GM06990 (cell line): ENCODE measurements around the gene TRPM2.

Experiments used
- DNase-seq: peaks from one replicate; pipeline ENCODE4 v3.0.0-alpha.2; 2011; ENCODE audit not compliant: insufficient read length; ENCODE audit errors: extremely low read depth
- H3K27me3 ChIP-seq: replicated peaks from 2 replicates; pipeline ENCODE4 v1.6.0; 2011; ENCODE audit warnings: low read length; ENCODE audit not compliant: control insufficient read depth, insufficient read depth
- H3K36me3 ChIP-seq: 2 replicates; pipeline ENCODE4 v1.5.1; 2011; ENCODE audit warnings: low read length; ENCODE audit not compliant: control insufficient read depth, insufficient read depth
- H3K4me3 ChIP-seq: replicated peaks from 2 replicates; pipeline ENCODE4 v1.5.1; 2011; ENCODE audit warnings: low read depth, mild to moderate bottlenecking, control low read depth, low read length
- CTCF ChIP-seq: IDR thresholded peaks from 2 replicates; pipeline ENCODE4 v1.5.1; 2011; ENCODE audit warnings: low read length, control low read depth, mild to moderate bottlenecking, inconsistent platforms; ENCODE audit not compliant: insufficient read depth, poor library complexity, severe bottlenecking

Gene TRPM2

DNA sequence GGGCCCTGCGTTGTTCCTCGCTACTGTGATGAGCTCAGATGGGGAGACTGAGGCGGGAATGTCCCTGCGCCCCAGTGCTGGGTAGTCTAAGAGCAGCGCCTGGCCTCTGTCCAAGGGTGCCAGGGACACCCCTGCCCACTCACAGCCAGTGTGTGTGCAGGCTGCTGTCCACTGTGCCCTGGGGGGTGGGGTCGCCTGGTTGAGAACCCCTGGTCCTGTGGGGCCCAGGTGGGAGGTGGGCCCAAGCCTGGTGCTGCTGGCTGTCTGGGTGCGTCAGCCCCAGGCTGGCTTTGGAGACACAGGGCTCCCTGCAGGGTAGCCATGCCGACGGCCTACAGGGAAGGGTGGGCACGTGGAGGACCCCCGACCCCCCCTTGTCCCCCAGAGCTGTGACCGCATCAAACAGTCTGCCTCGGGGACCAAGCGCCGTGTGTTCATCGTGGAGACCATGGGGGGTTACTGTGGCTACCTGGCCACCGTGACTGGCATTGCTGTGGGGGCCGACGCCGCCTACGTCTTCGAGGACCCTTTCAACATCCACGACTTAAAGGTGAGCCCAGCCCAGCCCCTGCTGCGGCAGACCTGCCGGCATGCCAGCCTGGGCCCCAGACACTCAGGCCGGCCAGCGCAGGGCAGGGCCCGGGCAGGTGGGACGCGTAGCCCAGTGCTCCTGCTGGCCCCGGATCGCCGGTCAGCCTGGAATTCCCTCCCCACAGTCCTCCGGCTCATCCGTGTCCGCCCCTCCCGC, 29.1 kb upstream of the TRPM2 start:
- Histone ChIP-seq H3K4me3 (no peak overlapping the region), H3K27me3 (no peaks in the 10 kb centered on the region), H3K36me3 (peaks cover 49% of the 10 kb centered on the region)
- DNase-seq: no peak
- TF ChIP-seq CTCF: no peak

DNA sequence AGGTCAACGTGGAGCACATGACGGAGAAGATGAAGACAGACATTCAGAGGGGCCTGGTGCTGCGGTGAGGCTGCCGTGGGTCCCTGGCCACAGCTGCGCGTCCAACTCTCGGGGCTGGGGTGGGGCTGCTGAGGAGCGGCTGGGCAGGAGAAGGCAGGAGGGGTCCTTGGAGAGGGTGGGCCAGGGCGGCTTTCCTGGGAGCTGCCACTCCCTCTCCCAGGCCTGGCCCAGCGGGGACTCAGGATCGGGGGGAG, 28.6 kb upstream of the TRPM2 start:
- peaks cover 46% of the 10 kb centered on the region for H3K36me3 ChIP-seq
- no peaks in the 10 kb centered on the region for H3K27me3 ChIP-seq
- TF ChIP-seq CTCF: no peak

DNA sequence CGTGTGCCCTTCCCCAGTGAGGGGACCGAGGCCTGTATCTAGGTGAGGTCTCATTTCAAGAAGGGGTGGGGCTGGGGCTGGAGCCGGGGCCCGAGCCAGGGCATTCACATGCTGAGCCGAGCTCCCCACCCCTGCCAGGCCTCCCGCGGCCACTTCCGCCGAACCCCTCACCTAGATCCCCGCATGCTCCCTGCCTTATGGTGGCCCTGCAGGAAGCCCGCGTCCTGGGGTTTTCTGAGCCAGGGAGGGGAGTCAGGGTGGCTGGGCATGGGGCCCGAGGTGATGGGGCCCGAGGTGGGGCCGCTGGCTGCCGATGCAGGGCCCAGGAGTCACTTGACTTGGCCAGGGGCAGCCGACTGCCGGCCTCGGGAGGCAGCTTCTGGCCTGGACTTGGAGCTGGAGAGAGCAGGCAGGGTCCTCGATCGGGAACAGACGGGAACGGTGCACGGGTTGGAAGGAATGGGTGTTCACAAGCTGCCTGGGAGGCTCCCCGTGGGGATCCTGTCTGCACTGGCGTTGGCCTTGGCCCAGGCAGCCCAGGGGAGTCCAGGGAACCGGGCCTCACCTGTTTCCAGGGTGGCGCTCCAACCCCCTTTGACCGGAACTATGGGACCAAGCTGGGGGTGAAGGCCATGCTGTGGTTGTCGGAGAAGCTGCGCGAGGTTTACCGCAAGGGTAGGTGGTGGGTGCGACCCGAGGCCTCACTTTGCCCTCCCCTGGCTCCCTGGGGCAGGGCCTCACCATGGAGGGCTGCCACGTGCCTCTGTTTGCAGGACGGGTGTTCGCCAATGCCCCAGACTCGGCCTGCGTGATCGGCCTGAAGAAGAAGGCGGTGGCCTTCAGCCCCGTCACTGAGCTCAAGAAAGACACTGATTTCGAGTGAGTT, 27.8 kb upstream of the TRPM2 start:
- Histone ChIP-seq H3K36me3 (peaks cover 41% of the 10 kb centered on the region), H3K4me3 (no peak overlapping the region), H3K27me3 (no peaks in the 10 kb centered on the region)
- no peak for TF ChIP-seq CTCF
- no peak for DNase-seq

More for the DNA sequence above, 28.6 kb upstream of the TRPM2 start:
- DNase-seq: no peak
- no peak overlapping the region for H3K4me3 ChIP-seq

- TF ChIP-seq CTCF: no peak
- Histone ChIP-seq H3K4me3 (no peak overlapping the region), H3K27me3 (no peaks in the 10 kb centered on the region), H3K36me3 (peaks cover 38% of the 10 kb centered on the region)
- DNase-seq: no peak
These were observed 27.2 kb upstream of the TRPM2 start for GRCh38 chr21:44326272-44326647.

DNA sequence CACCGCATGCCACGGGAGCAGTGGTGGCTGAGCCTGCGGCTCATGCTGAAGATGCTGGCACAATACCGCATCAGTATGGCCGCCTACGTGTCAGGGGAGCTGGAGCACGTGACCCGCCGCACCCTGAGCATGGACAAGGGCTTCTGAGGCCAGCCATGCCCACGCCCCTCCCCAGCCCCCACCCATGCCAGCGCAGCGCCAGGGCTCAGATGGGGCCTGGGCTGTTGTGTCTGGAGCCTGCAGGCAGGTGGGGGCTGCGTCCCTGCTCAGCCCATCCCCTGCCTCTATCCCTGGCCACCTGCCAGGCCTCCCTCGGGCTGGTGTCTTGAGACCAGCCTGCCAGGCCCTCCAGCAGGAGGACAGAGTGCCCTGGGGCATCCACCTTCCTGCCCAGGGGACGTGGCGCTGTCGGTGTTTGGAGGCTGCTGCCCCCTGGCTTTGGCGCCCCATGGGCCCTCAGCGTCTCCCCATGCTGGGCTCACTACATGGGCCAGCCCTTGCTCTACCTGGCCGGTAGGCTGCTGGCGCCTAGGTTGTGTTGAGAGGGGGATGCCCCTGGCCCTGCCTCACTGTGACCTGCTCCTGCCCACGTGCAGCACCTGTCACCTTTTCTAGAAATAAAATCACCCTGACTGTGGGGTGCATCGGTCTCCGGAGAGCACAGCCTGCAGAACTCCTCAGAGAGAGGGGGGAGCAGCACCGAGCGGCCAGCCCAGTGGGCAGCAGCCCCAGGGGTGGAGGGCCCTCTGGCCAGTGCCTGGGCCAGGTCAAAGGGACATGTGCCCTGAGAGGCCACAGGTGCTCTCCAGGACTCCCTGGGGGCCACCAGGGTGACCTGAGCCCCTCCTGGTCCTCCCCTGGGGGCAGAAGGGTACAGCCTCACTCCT, 26.5 kb upstream of the TRPM2 start:
- no peak overlapping the region for H3K4me3 ChIP-seq
- DNase-seq: no peak
- H3K27me3 ChIP-seq: no peaks in the 10 kb centered on the region
- no peak for TF ChIP-seq CTCF
- peaks cover 36% of the 10 kb centered on the region for H3K36me3 ChIP-seq
